ENCODE data around the gene LGMN. TPM values are rescaled to one million over a fixed set of nuclear protein-coding genes. Genes with fewer than 3 reads are reported as not detected.

The LGMN gene
- total and polyA plus RNA-seq, 2 donors (not counting 1 experiment from before 2014, with no cell fraction given) = 17.6 to 21.1 TPM

DNA sequence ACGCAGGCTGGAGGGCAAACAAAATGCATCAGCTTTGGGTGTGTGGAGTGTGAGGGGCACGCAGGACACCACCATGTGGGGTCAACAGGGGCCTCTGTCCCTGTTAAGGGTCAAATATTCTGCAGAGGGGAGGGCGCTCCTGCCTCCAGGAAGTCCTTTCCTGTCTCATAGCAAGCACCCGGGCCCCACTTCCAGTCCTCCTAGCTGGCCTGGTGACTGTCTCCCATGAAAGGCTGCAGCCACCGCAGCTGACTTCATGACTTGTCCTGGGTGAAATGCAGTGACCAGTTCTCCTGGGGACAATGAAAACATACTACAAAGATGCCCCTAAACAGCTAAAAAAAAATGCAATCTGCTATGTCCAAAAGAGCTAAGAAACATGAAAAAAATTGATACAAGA is 53.6 kb downstream of the LGMN start:
- Histone ChIP-seq H3K9me3 (ENCODE audit: control extremely low read depth in 1 of 3, control insufficient read depth in 2 of 3, insufficient read depth in 1 of 3, low read length in 2 of 3) (no peaks in the 10 kb centered on the region), H3K79me2 (ENCODE audit: control insufficient read depth, insufficient read depth, low read length) (no peaks in the 10 kb centered on the region), H3K27ac (ENCODE audit: low read length in 2 of 2) (no peak overlapping the region), H3K4me3 (ENCODE audit: control extremely low read depth in 1 of 5, extremely low read depth in 1 of 5, insufficient read depth in 1 of 5, low read depth in 2 of 5, low read length in 4 of 5) (no peak overlapping the region), H3K9ac (ENCODE audit: low read length) (no peak overlapping the region), H3K27me3 (replicated peaks in 1 of 4; ENCODE audit: control extremely low read depth in 1 of 4, control insufficient read depth in 3 of 4, insufficient read depth in 4 of 4, low read length in 3 of 4) (no peaks in the 10 kb centered on the region), H3K36me3 (replicated peaks in 1 of 2; ENCODE audit: control extremely low read depth in 1 of 2, control insufficient read depth in 1 of 2, extremely low read depth in 1 of 2, insufficient read depth in 2 of 2, low read length in 1 of 2) (peaks cover 0 to 5% of the 10 kb centered on the region in 2 experiments), H4K20me1 (ENCODE audit: control insufficient read depth, insufficient read depth, low read length, poor library complexity, severe bottlenecking) (peaks cover 8% of the 10 kb centered on the region), H3K4me1 (ENCODE audit: control insufficient read depth in 2 of 2, insufficient read depth in 2 of 2, low read length in 2 of 2) (peaks cover 29 to 34% of the 10 kb centered on the region in 2 donors), H3K4me2 (replicated peaks; ENCODE audit: low read depth, low read length, poor library complexity, severe bottlenecking) (no peak overlapping the region), H2AFZ (ENCODE audit: insufficient read depth, low read depth, low read length, poor library complexity, severe bottlenecking) (no peak overlapping the region)
- DNase-seq (no peak), ATAC-seq (ENCODE audit: low read depth) (no peak)
- Mint-ChIP-seq H3K4me1 (peaks cover 51% of the 10 kb centered on the region), H3K27ac (peak overlapping the region; percentile 56), H3K4me3 (no peak overlapping the region), H3K9me3 (ENCODE audit: insufficient read depth) (no peaks in the 10 kb centered on the region), H3K27me3 (no peaks in the 10 kb centered on the region)
- 75% methylated on average over 5 of the region's 5 CpGs for WGBS (ENCODE audit: insufficient coverage)
- intact Hi-C loops (cut with micrococcal nuclease) = no loop called here
- ChIA-PET POLR2A (interaction anchor here (1.0 to 1.1 kb wide), 2 partner anchors 19 to 132 kb away, joined by 3 read pairs; no protein-coding TSS in a partner anchor), CTCF (interaction anchor here (0.9 to 2.9 kb wide), 3 partner anchors 8 to 106 kb away, joined by 3 to 16 read pairs (median 3); no protein-coding TSS in a partner anchor)
- TF ChIP-seq CTCF (IDR thresholded peaks at IDR 0.05) (no peak), EZH2 (IDR thresholded peaks at IDR 0.05; ENCODE audit: borderline replicate concordance, insufficient read depth, low read depth, low read length, poor library complexity, severe bottlenecking) (no peak)

DNA sequence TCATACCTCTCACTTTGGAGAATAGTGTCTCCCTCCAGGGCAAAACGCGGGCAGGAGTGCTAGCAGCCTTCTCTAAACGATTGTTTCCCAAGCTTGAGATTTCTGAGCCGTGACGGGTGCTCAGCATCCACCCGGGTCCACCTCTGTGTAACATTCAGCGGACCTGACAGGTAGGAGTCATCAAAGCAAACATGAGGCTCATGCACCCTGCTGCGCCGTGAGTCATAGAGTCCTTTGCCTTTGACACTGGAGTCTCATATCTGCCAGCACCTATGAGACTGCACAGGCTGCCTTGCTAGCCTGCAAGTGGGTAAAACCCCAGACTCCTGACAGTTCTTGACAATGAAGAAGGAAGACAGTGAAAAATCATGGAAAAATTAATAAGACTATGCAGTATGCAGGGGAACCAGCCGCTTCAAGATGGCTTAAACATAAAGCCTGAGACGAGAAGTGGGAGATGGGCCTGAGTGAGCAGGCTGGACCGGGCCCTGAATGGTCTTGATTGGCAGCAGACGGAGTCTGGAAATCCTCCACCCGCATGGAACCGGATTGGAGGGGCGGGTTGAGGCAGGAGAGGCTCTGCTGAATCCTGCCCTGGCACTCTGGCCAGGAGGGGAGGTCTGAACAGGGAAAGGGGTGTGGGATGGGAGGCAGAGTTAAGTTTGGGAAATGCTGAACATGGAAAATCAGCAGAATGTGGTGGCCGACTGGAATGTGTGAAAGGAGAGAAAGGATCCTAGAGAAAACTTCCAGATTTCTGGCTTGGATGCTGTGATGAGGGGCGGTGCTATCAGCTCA is 54.2 kb downstream of the LGMN start:
- H3K4me3 Mint-ChIP-seq = no peak overlapping the region

More for the DNA sequence above, 54.2 kb downstream of the LGMN start:
- peaks cover 25 to 30% of the 10 kb centered on the region in 2 donors for H3K4me1 ChIP-seq (ENCODE audit: control insufficient read depth in 2 of 2, insufficient read depth in 2 of 2, low read length in 2 of 2)
- DNase-seq (no peak), ATAC-seq (ENCODE audit: low read depth) (no peak)
- ChIA-PET CTCF (interaction anchor here (0.9 to 2.9 kb wide), 5 partner anchors 7 to 144 kb away, joined by 3 to 16 read pairs (median 3); no protein-coding TSS in a partner anchor), POLR2A (interaction anchor here (1.0 kb wide), 1 partner anchor 131 kb away, joined by 3 read pairs; no protein-coding TSS in a partner anchor)
- Mint-ChIP-seq H3K4me1 (peaks cover 46% of the 10 kb centered on the region), H3K27ac (peak overlapping the region; percentile 56), H3K27me3 (no peaks in the 10 kb centered on the region), H3K9me3 (ENCODE audit: insufficient read depth) (no peaks in the 10 kb centered on the region)
- WGBS (ENCODE audit: insufficient coverage) = 93% methylated on average over 18 of the region's 18 CpGs
- no peak overlapping the region for H3K27ac ChIP-seq (ENCODE audit: low read length in 2 of 2)
- H3K4me2 ChIP-seq (replicated peaks; ENCODE audit: low read depth, low read length, poor library complexity, severe bottlenecking) = no peak overlapping the region
- no peaks in the 10 kb centered on the region for H3K27me3 ChIP-seq (replicated peaks in 1 of 4; ENCODE audit: control extremely low read depth in 1 of 4, control insufficient read depth in 3 of 4, insufficient read depth in 4 of 4, low read length in 3 of 4)
- no peak overlapping the region for H2AFZ ChIP-seq (ENCODE audit: insufficient read depth, low read depth, low read length, poor library complexity, severe bottlenecking)
- peaks cover 0 to 8% of the 10 kb centered on the region in 2 experiments for H3K36me3 ChIP-seq (replicated peaks in 1 of 2; ENCODE audit: control extremely low read depth in 1 of 2, control insufficient read depth in 1 of 2, extremely low read depth in 1 of 2, insufficient read depth in 2 of 2, low read length in 1 of 2)
- intact Hi-C loops (cut with micrococcal nuclease) = no loop called here
- no peak overlapping the region for H3K9ac ChIP-seq (ENCODE audit: low read length)
- H3K79me2 ChIP-seq (ENCODE audit: control insufficient read depth, insufficient read depth, low read length) = no peaks in the 10 kb centered on the region
- H4K20me1 ChIP-seq (ENCODE audit: control insufficient read depth, insufficient read depth, low read length, poor library complexity, severe bottlenecking) = peaks cover 10% of the 10 kb centered on the region
- H3K4me3 ChIP-seq (ENCODE audit: control extremely low read depth in 1 of 5, extremely low read depth in 1 of 5, insufficient read depth in 1 of 5, low read depth in 2 of 5, low read length in 4 of 5) = no peak overlapping the region
- TF ChIP-seq CTCF (IDR thresholded peaks at IDR 0.05) (no peak), EZH2 (IDR thresholded peaks at IDR 0.05; ENCODE audit: borderline replicate concordance, insufficient read depth, low read depth, low read length, poor library complexity, severe bottlenecking) (no peak)
- no peaks in the 10 kb centered on the region for H3K9me3 ChIP-seq (ENCODE audit: control extremely low read depth in 1 of 3, control insufficient read depth in 2 of 3, insufficient read depth in 1 of 3, low read length in 2 of 3)

Measured in B cell (primary cell).